ENCODE results near the gene MAN1C1. TPM values are rescaled to one million over a fixed set of nuclear protein-coding genes. Genes with fewer than 3 reads are reported as not detected.

The MAN1C1 gene
- total RNA-seq, 1 experiment from 2014 or later = 1.2 TPM

DNA sequence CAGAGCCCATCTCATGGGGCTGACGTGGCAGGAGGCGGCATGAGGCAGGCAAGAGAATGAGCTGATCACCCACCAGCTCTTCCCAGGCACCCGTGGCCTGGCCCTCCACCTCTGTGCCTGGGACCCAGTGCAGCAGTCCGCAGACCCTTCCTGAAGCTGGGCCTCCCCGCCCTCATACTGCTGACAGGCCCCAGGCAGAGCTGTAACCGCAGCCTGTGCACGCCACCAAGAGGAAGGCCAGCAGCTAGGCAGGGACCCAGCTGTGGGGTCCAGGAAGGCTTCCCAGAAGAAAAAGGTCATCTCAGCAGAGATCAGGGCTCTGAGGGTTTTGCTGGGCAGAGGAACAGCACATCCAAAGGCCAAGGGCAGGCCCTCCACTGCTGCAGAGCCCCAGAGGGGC, 193.3 kb downstream of the MAN1C1 start:
- CTCF ChIA-PET = interaction anchor here (1.4 to 1.7 kb wide), 4 partner anchors 10 to 306 kb away, joined by 4 to 11 read pairs (median 6); partner anchors contain the start of gene SELENON
- intact Hi-C loops (cut with micrococcal nuclease) = loop anchor here (1.0 to 10.0 kb wide), 2 partner anchors 306 to 555 kb away; no protein-coding TSS in a partner anchor
- RAD21 ChIA-PET (ENCODE audit: low non-redundant PET in 1 of 2, low total read pairs in 2 of 2, uncharacterized antibody in 2 of 2, unreplicated experiment in 2 of 2) = interaction anchor here in 1 of 2 experiments (1.4 kb wide), 1 partner anchor 306 kb away, joined by 3 read pairs; no protein-coding TSS in a partner anchor

More for the DNA sequence above, 193.3 kb downstream of the MAN1C1 start:
- no peak for TF ChIP-seq SRF (IDR thresholded peaks at IDR 0.05; ENCODE audit: low read depth)
- no peak for TF ChIP-seq ZFX (IDR thresholded peaks at IDR 0.05)
- TF ChIP-seq POLR2A (IDR thresholded peaks at IDR 0.05; ENCODE audit: borderline replicate concordance, extremely low read depth, insufficient read depth, insufficient read length) = no peak
- no peak for TF ChIP-seq TCF7L2 (IDR thresholded peaks at IDR 0.05; ENCODE audit: borderline replicate concordance, extremely low read depth, insufficient read depth, insufficient read length)
- no peak for TF ChIP-seq EZH2phosphoT487 (IDR thresholded peaks at IDR 0.05; ENCODE audit: borderline replicate concordance)
- TF ChIP-seq SIN3A (IDR thresholded peaks at IDR 0.05; ENCODE audit: low read depth) = no peak
- no peak for TF ChIP-seq EZH2 (IDR thresholded peaks at IDR 0.05)
- TF ChIP-seq, protein P1, sequence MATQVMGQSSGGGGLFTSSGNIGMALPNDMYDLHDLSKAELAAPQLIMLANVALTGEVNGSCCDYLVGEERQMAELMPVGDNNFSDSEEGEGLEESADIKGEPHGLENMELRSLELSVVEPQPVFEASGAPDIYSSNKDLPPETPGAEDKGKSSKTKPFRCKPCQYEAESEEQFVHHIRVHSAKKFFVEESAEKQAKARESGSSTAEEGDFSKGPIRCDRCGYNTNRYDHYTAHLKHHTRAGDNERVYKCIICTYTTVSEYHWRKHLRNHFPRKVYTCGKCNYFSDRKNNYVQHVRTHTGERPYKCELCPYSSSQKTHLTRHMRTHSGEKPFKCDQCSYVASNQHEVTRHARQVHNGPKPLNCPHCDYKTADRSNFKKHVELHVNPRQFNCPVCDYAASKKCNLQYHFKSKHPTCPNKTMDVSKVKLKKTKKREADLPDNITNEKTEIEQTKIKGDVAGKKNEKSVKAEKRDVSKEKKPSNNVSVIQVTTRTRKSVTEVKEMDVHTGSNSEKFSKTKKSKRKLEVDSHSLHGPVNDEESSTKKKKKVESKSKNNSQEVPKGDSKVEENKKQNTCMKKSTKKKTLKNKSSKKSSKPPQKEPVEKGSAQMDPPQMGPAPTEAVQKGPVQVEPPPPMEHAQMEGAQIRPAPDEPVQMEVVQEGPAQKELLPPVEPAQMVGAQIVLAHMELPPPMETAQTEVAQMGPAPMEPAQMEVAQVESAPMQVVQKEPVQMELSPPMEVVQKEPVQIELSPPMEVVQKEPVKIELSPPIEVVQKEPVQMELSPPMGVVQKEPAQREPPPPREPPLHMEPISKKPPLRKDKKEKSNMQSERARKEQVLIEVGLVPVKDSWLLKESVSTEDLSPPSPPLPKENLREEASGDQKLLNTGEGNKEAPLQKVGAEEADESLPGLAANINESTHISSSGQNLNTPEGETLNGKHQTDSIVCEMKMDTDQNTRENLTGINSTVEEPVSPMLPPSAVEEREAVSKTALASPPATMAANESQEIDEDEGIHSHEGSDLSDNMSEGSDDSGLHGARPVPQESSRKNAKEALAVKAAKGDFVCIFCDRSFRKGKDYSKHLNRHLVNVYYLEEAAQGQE (IDR thresholded peaks at IDR 0.05; ENCODE audit: low read depth) = no peak
- no peak for TF ChIP-seq JUND (IDR thresholded peaks at IDR 0.05)
- TF ChIP-seq CEBPB (IDR thresholded peaks at IDR 0.05; ENCODE audit: low read depth) = no peak
- no peak for TF ChIP-seq EGR1 (IDR thresholded peaks at IDR 0.05; ENCODE audit: low read depth)
- TF ChIP-seq CBX3 (IDR thresholded peaks at IDR 0.05; ENCODE audit: low read depth) = no peak
- no peak for TF ChIP-seq POLR2AphosphoS5 (IDR thresholded peaks at IDR 0.05; ENCODE audit: low read depth, low read length)
- Histone ChIP-seq H3K27me3 (ENCODE audit: insufficient read depth, low read length) (no peaks in the 10 kb centered on the region), H3K36me3 (ENCODE audit: control insufficient read depth in 1 of 2, insufficient read depth in 2 of 2, low read length in 2 of 2) (no peaks in the 10 kb centered on the region; a peak in 1 of 4 replicates), H4K20me1 (ENCODE audit: insufficient read depth) (no peaks in the 10 kb centered on the region), H3K9me3 (ENCODE audit: control insufficient read depth in 1 of 2, insufficient read depth in 1 of 2, low read depth in 1 of 2, low read length in 2 of 2) (no peaks in the 10 kb centered on the region), H3K79me2 (ENCODE audit: insufficient read depth, low read length) (no peaks in the 10 kb centered on the region), H3K27ac (ENCODE audit: low read depth, low read length) (no peak overlapping the region; the same call in 1 of the 2 replicates), H3K4me3 (replicated peaks in 1 of 2; ENCODE audit: low read depth in 1 of 2, low read length in 2 of 2) (no peak overlapping the region), H3K9ac (ENCODE audit: low read length) (no peak overlapping the region), H3K4me1 (ENCODE audit: control insufficient read depth in 1 of 2, insufficient read depth in 2 of 2, low read length in 2 of 2) (peaks cover 0 to 4% of the 10 kb centered on the region in 2 experiments; a peak in 1 of 4 replicates), H2AFZ (ENCODE audit: low read depth, low read length, poor library complexity, severe bottlenecking) (no peak overlapping the region), H3K4me2 (ENCODE audit: low read length) (no peak overlapping the region), H3K9me2 (ENCODE audit: insufficient read depth) (no peaks in the 10 kb centered on the region)
- DNase-seq (ENCODE audit: low read depth, low spot score) (no peak), ATAC-seq (no peak)
- POLR2A ChIA-PET = no interaction called here
- BruUV-seq (replicated peaks) = no TSS peak

Data from HCT116 (cell line).